Measurements from ENCODE around the gene SUSD2.
"Not testable (repeated sequence)": the region's sequence is repeated elsewhere in the genome, so short reads cannot be mapped to it uniquely, and the experiment has no call there.

The SUSD2 gene

DNA sequence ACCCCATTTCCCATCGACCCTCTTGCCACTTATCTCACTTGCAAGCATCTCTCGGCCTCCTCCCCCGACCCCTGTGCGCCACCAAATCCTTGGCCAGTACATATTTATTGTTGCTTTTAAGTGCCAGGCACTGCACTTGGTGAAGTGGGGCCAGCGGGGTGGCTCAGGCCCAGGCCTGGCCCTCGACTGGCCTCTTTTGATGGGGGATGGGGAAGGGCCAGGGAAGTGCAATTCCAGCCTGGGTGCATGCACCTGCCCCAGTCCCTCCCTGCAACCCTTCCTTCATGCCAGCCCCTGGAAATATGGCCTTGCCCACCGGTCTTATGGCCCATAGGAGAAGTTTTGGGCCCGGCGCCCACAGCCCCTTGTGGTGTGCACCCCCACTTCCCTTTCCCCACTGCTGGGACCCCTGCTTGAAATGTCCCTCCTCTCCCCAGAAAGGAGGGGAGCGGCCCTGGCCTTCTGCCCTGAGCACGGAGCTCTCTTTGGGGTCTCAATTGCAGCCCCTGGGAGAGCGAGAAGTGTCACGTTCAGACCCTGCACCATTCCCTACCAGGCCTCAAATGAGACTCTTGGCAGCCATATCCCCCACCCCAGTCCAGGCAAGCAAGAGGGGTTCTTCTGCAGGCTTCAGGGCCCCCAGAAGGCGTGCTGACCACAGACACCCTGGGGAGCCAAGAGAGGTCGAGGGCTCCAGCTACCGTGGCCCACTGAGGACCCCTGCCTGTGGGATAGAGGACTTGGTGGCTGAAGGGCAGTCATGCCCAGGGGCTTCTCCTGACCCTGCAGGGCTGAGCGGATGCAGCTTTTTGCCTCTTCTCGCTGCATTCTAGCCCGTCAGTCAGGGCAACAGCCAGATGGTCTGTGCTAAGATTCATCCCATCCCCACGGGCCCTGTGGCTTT lies 961 bp downstream of the SUSD2 start:
- DNase-seq (ENCODE audit: extremely low read depth, low read depth): no peak
- TF ChIP-seq, protein P1, sequence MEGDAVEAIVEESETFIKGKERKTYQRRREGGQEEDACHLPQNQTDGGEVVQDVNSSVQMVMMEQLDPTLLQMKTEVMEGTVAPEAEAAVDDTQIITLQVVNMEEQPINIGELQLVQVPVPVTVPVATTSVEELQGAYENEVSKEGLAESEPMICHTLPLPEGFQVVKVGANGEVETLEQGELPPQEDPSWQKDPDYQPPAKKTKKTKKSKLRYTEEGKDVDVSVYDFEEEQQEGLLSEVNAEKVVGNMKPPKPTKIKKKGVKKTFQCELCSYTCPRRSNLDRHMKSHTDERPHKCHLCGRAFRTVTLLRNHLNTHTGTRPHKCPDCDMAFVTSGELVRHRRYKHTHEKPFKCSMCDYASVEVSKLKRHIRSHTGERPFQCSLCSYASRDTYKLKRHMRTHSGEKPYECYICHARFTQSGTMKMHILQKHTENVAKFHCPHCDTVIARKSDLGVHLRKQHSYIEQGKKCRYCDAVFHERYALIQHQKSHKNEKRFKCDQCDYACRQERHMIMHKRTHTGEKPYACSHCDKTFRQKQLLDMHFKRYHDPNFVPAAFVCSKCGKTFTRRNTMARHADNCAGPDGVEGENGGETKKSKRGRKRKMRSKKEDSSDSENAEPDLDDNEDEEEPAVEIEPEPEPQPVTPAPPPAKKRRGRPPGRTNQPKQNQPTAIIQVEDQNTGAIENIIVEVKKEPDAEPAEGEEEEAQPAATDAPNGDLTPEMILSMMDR (IDR thresholded peaks at IDR 0.05; ENCODE audit: low read depth, low read length): peak; percentile 7; the same call in 1 of the 2 replicates

DNA sequence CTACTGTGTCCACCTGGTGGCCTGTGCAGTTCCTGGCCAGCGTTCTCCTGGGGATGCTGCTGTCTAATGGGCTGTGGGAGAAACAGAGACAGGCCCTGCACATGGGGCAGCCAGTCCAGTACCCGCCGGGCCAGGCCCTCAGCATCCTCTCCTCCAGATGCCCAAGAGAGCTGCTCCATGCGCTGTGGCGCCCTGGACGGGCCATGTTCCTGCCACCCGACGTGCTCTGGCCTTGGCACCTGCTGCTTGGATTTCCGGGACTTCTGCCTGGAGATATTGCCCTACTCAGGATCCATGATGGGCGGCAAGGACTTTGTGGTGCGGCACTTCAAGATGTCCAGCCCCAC lies 1.6 kb downstream of the SUSD2 start:
- DNase-seq (ENCODE audit: extremely low read depth, low read depth): not testable (repeated sequence)

DNA sequence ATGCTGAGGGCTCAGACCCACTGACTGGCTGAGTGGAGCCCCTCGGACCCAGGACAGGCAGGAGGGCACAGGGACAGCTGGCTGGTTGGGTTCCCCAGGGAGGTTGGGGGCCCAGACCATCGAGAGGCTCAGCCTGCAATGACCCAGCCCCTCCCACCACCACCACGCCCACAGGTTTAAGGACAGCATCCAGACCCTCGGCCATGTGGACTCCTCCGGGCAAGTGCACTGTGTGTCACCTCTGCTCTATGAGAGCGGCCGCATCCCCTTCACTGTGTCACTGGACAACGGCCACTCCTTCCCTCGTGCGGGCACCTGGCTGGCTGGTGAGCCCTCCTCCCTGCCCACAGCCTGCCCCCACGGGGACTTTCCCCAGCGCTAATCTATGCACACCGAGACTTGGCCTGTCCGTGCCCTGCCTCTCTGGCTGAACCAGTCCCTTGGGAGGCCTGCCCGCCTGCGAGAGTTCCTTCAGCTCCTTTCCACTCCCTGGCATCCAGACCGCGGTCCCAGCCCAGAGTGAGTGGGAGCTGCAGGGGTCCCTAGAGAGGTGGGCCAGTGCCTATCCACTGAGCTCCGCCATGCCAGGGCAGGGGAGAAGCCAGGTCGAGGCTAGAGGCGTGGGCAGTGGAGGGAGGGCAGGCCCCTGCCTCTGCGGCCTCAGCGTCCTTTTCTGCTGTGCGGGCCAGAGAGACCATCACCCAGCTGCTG lies 2.2 kb downstream of the SUSD2 start:
- TF ChIP-seq, protein P1 (IDR thresholded peaks at IDR 0.05; ENCODE audit: low read depth, low read length): no peak

DNA sequence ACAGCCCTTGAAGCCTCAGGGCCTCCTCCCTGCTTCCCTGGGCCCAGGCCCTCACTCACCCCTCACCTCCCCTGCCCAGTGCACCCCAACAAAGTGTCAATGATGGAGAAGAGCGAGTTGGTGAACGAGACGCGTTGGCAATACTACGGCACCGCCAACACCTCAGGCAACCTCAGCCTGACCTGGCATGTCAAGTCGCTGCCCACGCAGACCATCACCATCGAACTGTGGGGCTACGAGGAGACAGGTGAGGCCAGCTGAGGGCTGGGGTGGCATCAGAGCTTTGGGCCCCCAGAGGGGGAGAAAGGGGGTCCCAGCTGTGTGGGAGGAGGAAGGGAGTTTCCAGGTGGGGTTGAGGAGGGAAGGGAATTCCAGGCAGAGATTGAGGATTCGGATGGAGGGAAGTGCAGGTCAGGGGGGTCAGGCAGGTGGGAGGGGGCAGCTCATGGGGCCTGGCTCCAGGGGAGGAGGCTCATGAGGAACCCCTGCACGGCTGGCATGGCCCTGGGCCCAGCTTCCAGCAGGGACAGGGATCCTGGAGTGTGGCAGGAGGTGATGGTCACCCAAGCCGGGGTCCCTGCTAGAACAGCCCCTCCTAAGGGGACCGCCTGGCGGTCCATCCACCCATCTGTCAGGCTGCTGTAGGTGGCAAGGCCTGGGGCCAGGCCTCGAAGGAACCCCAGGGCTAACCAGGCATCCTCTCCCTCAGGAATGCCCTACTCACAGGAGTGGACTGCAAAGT lies 2.9 kb downstream of the SUSD2 start:
- TF ChIP-seq, protein P1 (IDR thresholded peaks at IDR 0.05; ENCODE audit: low read depth, low read length): no peak
- DNase-seq (ENCODE audit: extremely low read depth, low read depth): no peak

More for the DNA sequence above, 2.2 kb downstream of the SUSD2 start:
- no peak for DNase-seq (ENCODE audit: extremely low read depth, low read depth)

DNA sequence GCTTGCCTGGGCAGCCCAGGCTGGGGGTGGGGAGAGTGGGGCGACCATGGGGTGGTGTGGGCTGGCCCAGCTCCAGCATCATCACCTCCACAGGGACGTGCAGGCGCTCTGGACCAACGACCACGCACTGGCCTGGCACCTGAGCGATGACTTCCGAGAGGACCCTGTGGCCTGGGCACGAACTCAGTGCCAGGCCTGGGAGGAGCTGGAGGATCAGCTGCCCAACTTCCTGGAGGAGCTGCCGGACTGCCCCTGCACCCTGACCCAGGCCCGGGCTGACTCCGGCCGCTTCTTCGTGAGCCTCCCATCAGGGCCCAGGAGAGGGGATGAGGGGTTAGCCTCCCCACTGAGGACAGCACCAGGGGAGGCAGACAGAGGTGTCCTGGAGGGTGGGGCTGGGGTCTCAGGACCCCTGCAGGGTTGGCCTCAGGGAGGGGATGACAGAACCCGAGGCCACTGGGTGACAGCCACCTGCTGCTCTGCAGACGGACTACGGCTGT lies 3.8 kb downstream of the SUSD2 start:
- no peak for DNase-seq (ENCODE audit: extremely low read depth, low read depth)
- TF ChIP-seq, protein P1 (IDR thresholded peaks at IDR 0.05; ENCODE audit: low read depth, low read length): no peak

DNA sequence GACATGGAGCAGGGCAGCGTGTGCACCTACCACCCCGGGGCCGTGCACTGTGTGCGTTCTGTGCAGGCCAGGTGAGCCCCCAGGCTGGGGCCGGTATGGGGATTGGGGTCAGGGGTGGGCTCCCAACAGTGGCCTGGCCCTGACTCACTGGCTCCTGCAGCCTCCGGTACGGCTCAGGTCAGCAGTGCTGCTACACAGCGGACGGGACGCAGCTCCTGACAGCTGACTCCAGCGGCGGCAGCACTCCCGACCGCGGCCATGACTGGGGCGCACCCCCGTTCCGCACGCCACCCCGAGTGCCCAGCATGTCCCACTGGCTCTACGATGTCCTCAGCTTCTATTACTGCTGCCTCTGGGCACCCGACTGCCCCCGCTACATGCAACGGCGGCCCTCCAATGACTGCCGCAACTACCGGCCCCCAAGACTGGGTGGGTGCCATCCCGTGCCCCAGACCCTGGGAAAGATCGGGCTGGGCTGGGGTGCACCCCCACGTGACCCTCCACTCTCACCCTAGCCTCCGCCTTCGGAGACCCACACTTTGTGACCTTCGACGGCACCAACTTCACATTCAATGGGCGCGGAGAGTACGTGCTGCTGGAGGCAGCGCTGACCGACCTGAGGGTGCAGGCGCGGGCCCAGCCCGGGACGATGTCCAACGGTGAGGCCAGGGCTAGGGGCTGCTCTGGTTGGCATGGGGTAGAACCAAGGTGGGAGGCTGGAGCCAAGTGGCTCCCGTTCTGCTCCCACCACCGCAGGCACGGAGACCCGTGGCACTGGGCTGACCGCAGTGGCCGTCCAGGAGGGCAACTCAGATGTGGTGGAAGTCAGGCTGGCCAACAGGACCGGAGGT lies 4.4 kb downstream of the SUSD2 start:
- DNase-seq (ENCODE audit: extremely low read depth, low read depth): no peak
- TF ChIP-seq, protein P1 (IDR thresholded peaks at IDR 0.05; ENCODE audit: low read depth, low read length): no peak

DNA sequence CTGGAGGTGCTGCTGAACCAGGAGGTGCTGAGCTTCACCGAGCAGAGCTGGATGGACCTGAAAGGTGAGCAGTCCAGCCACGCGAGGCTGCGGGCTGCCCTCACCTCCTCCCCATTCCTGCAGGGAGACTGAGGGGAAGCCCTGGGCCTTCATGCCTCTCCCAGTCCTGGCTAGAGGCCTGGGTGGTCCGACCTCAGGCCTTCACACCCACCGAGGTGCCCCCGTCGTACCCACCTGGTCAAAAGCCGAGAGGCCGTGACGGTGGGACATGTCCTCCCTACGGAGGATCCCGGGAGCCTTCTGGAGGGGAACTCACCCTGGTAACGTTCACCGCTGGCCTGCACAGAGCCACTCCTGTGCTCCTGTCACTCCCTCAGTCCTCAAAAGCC lies 5.1 kb downstream of the SUSD2 start:
- no peak for DNase-seq (ENCODE audit: extremely low read depth, low read depth)
- TF ChIP-seq, protein P1 (IDR thresholded peaks at IDR 0.05; ENCODE audit: low read depth, low read length): no peak

Measured in AG09319 (cell line).